ENCODE results near the gene FAF1.

The FAF1 gene

GRCh38 chr1:50847303-50847702 lies 112.8 kb downstream of the FAF1 start:
- no peak overlapping the region for H3K4me3 ChIP-seq (ENCODE audit: low read depth, low read length)
- no peak for DNase-seq (ENCODE audit: low read depth)
- TF ChIP-seq CTCF (IDR thresholded peaks at IDR 0.05; ENCODE audit: control insufficient read depth, extremely low read depth, insufficient read depth): no peak

- DNase-seq (ENCODE audit: low read depth): no peak
- H3K4me3 ChIP-seq (ENCODE audit: low read depth, low read length): no peak overlapping the region
- TF ChIP-seq CTCF (IDR thresholded peaks at IDR 0.05; ENCODE audit: control insufficient read depth, extremely low read depth, insufficient read depth): no peak
Observed at GRCh38 chr1:50846224-50846839, 113.7 kb downstream of the FAF1 start.

GRCh38 chr1:50841791-50842387 lies 118.2 kb downstream of the FAF1 start:
- H3K4me3 ChIP-seq (ENCODE audit: low read depth, low read length): no peak overlapping the region
- DNase-seq (ENCODE audit: low read depth): no peak

GRCh38 chr1:50836117-50836516 lies 124.0 kb downstream of the FAF1 start:
- no peak for TF ChIP-seq CTCF (IDR thresholded peaks at IDR 0.05; ENCODE audit: control insufficient read depth, extremely low read depth, insufficient read depth)
- no peak for DNase-seq (ENCODE audit: low read depth)

More at GRCh38 chr1:50841791-50842387, 118.2 kb downstream of the FAF1 start:
- no peak for TF ChIP-seq CTCF (IDR thresholded peaks at IDR 0.05; ENCODE audit: control insufficient read depth, extremely low read depth, insufficient read depth)

GRCh38 chr1:50833216-50833615 lies 126.9 kb downstream of the FAF1 start:
- H3K4me3 ChIP-seq (ENCODE audit: low read depth, low read length): no peak overlapping the region
- no peak for TF ChIP-seq CTCF (IDR thresholded peaks at IDR 0.05; ENCODE audit: control insufficient read depth, extremely low read depth, insufficient read depth)
- DNase-seq (ENCODE audit: low read depth): no peak

More at GRCh38 chr1:50836117-50836516, 124.0 kb downstream of the FAF1 start:
- H3K4me3 ChIP-seq (ENCODE audit: low read depth, low read length): no peak overlapping the region

- TF ChIP-seq CTCF (IDR thresholded peaks at IDR 0.05; ENCODE audit: control insufficient read depth, extremely low read depth, insufficient read depth): no peak
- H3K4me3 ChIP-seq (ENCODE audit: low read depth, low read length): no peak overlapping the region
- DNase-seq (ENCODE audit: low read depth): no peak
Observed at GRCh38 chr1:50832167-50832566, 127.9 kb downstream of the FAF1 start.
